MM.1S (cell line): Measurements from ENCODE around the gene CDX1.

Source experiments
- DNase-seq: peaks from one replicate; pipeline ENCODE4 v3.0.0-alpha.2; 2015
- H2AFZ ChIP-seq: fragments of 300-600 bp; sonication (generic); 2 replicates; pipeline ENCODE4 v1.6.0; 2016; ENCODE audit warnings: antibody characterized with exemption, low read length
- H3F3A ChIP-seq: fragments of 300-600 bp; sonication (generic); 2 replicates; pipeline ENCODE4 v1.6.1; 2016; ENCODE audit warnings: mild to moderate bottlenecking, antibody characterized with exemption, low read length, moderate library complexity, mixed read lengths; ENCODE audit not compliant: insufficient read depth
- H3K27ac ChIP-seq: fragments of 300-600 bp; sonication (generic); 2 replicates; pipeline ENCODE4 v1.5.1; 2016; ENCODE audit warnings: mild to moderate bottlenecking, low read length
- H3K27me3 ChIP-seq: fragments of 300-600 bp; sonication (generic); replicated peaks from 2 replicates; pipeline ENCODE4 v1.6.0; 2016; ENCODE audit warnings: low read length; ENCODE audit not compliant: insufficient read depth
- H3K36me3 ChIP-seq: fragments of 300-600 bp; sonication (generic); replicated peaks from 2 replicates; pipeline ENCODE4 v1.6.1; 2016; ENCODE audit warnings: mild to moderate bottlenecking, low read length, mixed read lengths; ENCODE audit not compliant: insufficient read depth
- H3K4me1 ChIP-seq: fragments of 300-600 bp; sonication (generic); 2 replicates; pipeline ENCODE4 v1.6.1; 2016; ENCODE audit warnings: low read length, mixed read lengths
- H3K4me2 ChIP-seq: fragments of 300-600 bp; sonication (generic); 2 replicates; pipeline ENCODE4 v1.6.0; 2016; ENCODE audit warnings: low read depth, low read length
- H3K4me3 ChIP-seq: fragments of 300-600 bp; sonication (generic); 2 replicates; pipeline ENCODE4 v1.5.1; 2016; ENCODE audit warnings: low read length, mixed read lengths
- H3K79me2 ChIP-seq: fragments of 300-600 bp; sonication (generic); 2 replicates; pipeline ENCODE4 v1.6.1; 2016; ENCODE audit warnings: mixed run types, low read length, mixed read lengths
- H3K9ac ChIP-seq: fragments of 300-600 bp; sonication (generic); 2 replicates; pipeline ENCODE4 v1.6.1; 2016; ENCODE audit warnings: low read length, mixed read lengths
- H3K9me2 ChIP-seq: fragments of 300-600 bp; sonication (generic); replicated peaks from 2 replicates; pipeline ENCODE4 v1.6.1; 2016; ENCODE audit warnings: mild to moderate bottlenecking, low read length, mixed read lengths; ENCODE audit not compliant: insufficient read depth
- H3K9me3 ChIP-seq: fragments of 300-600 bp; sonication (generic); replicated peaks from 2 replicates; pipeline ENCODE4 v1.6.1; 2016; ENCODE audit warnings: mild to moderate bottlenecking, low read length, mixed read lengths; ENCODE audit not compliant: insufficient read depth
- H4K20me1 ChIP-seq: fragments of 300-600 bp; sonication (generic); 2 replicates; pipeline ENCODE4 v1.6.1; 2016; ENCODE audit warnings: mild to moderate bottlenecking, low read length, moderate library complexity, mixed read lengths; ENCODE audit not compliant: insufficient read depth
- CTCF ChIP-seq: fragments of 300-600 bp; sonication (generic); IDR thresholded peaks from 2 replicates; pipeline ENCODE4 v1.5.1; 2016; ENCODE audit warnings: antibody characterized with exemption, low read length, mixed read lengths
- EZH2 ChIP-seq: fragments of 300-600 bp; sonication (generic); optimal IDR thresholded peaks from 2 replicates; pipeline ENCODE3; 2017; ENCODE audit warnings: low read depth, mild to moderate bottlenecking, antibody characterized with exemption, low read length, mixed read lengths
- EZH2phosphoT487 ChIP-seq: fragments of 300-600 bp; sonication (generic); IDR thresholded peaks from 2 replicates; pipeline ENCODE4 v1.6.1; 2018; ENCODE audit warnings: antibody characterized with exemption, low read length

The CDX1 gene

DNA sequence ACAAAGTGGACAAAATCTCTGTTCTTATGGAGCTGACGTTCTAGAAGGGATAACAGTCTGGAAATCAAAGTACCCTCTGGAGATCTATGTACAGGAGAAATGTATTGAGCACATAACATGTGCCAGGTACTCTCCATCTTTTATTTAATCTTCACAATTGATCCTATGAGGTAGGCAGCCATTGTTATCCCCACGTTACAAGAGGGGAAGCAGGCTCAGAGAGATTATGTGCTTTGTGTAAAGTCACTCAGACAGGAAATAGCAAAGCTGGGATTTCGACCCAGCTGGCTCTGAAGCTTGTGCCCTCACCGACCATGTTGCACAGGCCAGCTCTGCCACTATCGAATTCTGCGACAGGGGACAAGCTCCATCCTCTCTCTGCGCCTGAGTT is 32.4 kb upstream of the CDX1 start:
- H3K9me3 ChIP-seq: no peaks in the 10 kb centered on the region
- no peaks in the 10 kb centered on the region for H3K79me2 ChIP-seq
- no peak overlapping the region for H3K27ac ChIP-seq
- H3K4me3 ChIP-seq: no peak overlapping the region
- H4K20me1 ChIP-seq: no peaks in the 10 kb centered on the region
- no peak overlapping the region for H3K4me2 ChIP-seq
- no peak overlapping the region for H3K9ac ChIP-seq
- peaks cover 4% of the 10 kb centered on the region for H3K27me3 ChIP-seq
- no peak for DNase-seq
- H3K9me2 ChIP-seq: no peaks in the 10 kb centered on the region
- no peak overlapping the region for H2AFZ ChIP-seq
- H3K4me1 ChIP-seq: no peaks in the 10 kb centered on the region
- H3F3A ChIP-seq: no peaks in the 10 kb centered on the region
- H3K36me3 ChIP-seq: no peaks in the 10 kb centered on the region
- TF ChIP-seq EZH2phosphoT487 (no peak), EZH2 (no peak), CTCF (no peak)

- Histone ChIP-seq H3K9me3 (no peaks in the 10 kb centered on the region), H3F3A (no peaks in the 10 kb centered on the region), H3K79me2 (no peaks in the 10 kb centered on the region), H3K4me3 (no peak overlapping the region), H3K4me1 (no peaks in the 10 kb centered on the region), H3K27me3 (peaks cover 4% of the 10 kb centered on the region), H3K27ac (no peak overlapping the region), H3K9ac (no peak overlapping the region), H2AFZ (no peak overlapping the region), H3K4me2 (no peak overlapping the region), H4K20me1 (no peaks in the 10 kb centered on the region), H3K36me3 (no peaks in the 10 kb centered on the region), H3K9me2 (no peaks in the 10 kb centered on the region)
- no peak for TF ChIP-seq EZH2
- TF ChIP-seq CTCF: no peak
- no peak for TF ChIP-seq EZH2phosphoT487
- DNase-seq: no peak
Observed at GRCh38 chr5:150135557-150136304, 30.8 kb upstream of the CDX1 start.

GRCh38 chr5:150136305-150137167 is 30.0 kb upstream of the CDX1 start:
- DNase-seq: no peak
- Histone ChIP-seq H3K27ac (no peak overlapping the region), H4K20me1 (no peaks in the 10 kb centered on the region), H3K9me3 (no peaks in the 10 kb centered on the region), H3K79me2 (no peaks in the 10 kb centered on the region), H3K4me1 (no peaks in the 10 kb centered on the region), H3K4me2 (no peak overlapping the region), H3K27me3 (peaks cover 4% of the 10 kb centered on the region), H3K4me3 (no peak overlapping the region), H3F3A (no peaks in the 10 kb centered on the region), H3K9me2 (no peaks in the 10 kb centered on the region), H3K36me3 (no peaks in the 10 kb centered on the region), H2AFZ (no peak overlapping the region), H3K9ac (no peak overlapping the region)
- no peak for TF ChIP-seq EZH2phosphoT487
- TF ChIP-seq EZH2: no peak
- no peak for TF ChIP-seq CTCF
